Neural progenitor cell (in vitro differentiated cells): ENCODE results near the gene YTHDF1. TPM values are rescaled to one million over a fixed set of nuclear protein-coding genes. Genes with fewer than 3 reads are reported as not detected.
A peak's percentile ranks its signal among the peaks of the same experiment; 100 is the strongest.

ENCODE experiments used
- DNase-seq: peaks from one replicate; pipeline ENCODE4 v3.0.0-alpha.2; 2016; ENCODE audit warnings: low spot score
- H2AFZ ChIP-seq: fragments of 200-600 bp; sonication (generic); replicated peaks from 2 replicates; pipeline ENCODE4 v1.6.1; 2016; ENCODE audit warnings: antibody characterized with exemption
- H3F3A ChIP-seq: fragments of 200-600 bp; sonication (generic); 2 replicates; pipeline ENCODE4 v1.6.1; 2016; ENCODE audit warnings: antibody characterized with exemption, low read depth
- H3K27ac ChIP-seq: fragments of 200-600 bp; sonication (generic); 2 replicates; pipeline ENCODE4 v1.5.1; 2016; ENCODE audit warnings: mild to moderate bottlenecking
- H3K27me3 ChIP-seq: fragments of 200-600 bp; sonication (generic); 2 replicates; pipeline ENCODE4 v1.6.1; 2016; ENCODE audit warnings: mild to moderate bottlenecking, moderate library complexity
- H3K36me3 ChIP-seq: fragments of 200-600 bp; sonication (generic); 2 replicates; pipeline ENCODE4 v1.5.1; 2016
- H3K4me1 ChIP-seq: fragments of 200-600 bp; sonication (generic); 2 replicates; pipeline ENCODE4 v1.6.1; 2016; ENCODE audit warnings: mixed run types
- H3K4me2 ChIP-seq: fragments of 200-600 bp; sonication (generic); 2 replicates; pipeline ENCODE4 v1.6.1; 2016
- H3K4me3 ChIP-seq: fragments of 200-600 bp; sonication (generic); 2 replicates; pipeline ENCODE4 v1.5.1; 2016
- H3K79me2 ChIP-seq: fragments of 200-600 bp; sonication (generic); 2 replicates; pipeline ENCODE4 v1.6.1; 2016; ENCODE audit warnings: low read depth
- H3K9ac ChIP-seq: fragments of 200-600 bp; sonication (generic); 2 replicates; pipeline ENCODE4 v1.6.1; 2016
- H3K9me3 ChIP-seq: fragments of 200-600 bp; sonication (generic); 2 replicates; pipeline ENCODE4 v1.5.1; 2016; ENCODE audit warnings: low read depth
- H4K20me1 ChIP-seq: fragments of 200-600 bp; sonication (generic); 2 replicates; pipeline ENCODE4 v1.6.1; 2016; ENCODE audit warnings: low read depth
- H3K27ac Mint-ChIP-seq: 3 replicates; pipeline ENCODE4 v1.8.0; 2021; ENCODE audit warnings: mixed read lengths
- H3K27me3 Mint-ChIP-seq: 2 replicates; pipeline ENCODE4 v1.8.0; 2022; ENCODE audit warnings: low read depth, mild to moderate bottlenecking, inconsistent platforms, moderate library complexity, mixed read lengths; ENCODE audit not compliant: insufficient read depth
- H3K36me3 Mint-ChIP-seq: 3 replicates; pipeline ENCODE4 v1.8.0; 2021; ENCODE audit warnings: mixed read lengths
- H3K4me1 Mint-ChIP-seq: 3 replicates; pipeline ENCODE4 v1.8.0; 2021; ENCODE audit warnings: mixed read lengths
- H3K4me3 Mint-ChIP-seq: 3 replicates; pipeline ENCODE4 v1.8.0; 2021; ENCODE audit warnings: mild to moderate bottlenecking, moderate library complexity, mixed read lengths
- H3K9me3 Mint-ChIP-seq: 3 replicates; pipeline ENCODE4 v1.8.0; 2020; ENCODE audit warnings: mixed read lengths
- EZH2 ChIP-seq: fragments of 200-600 bp; sonication (generic); IDR thresholded peaks from 2 replicates; pipeline ENCODE4 v1.6.1; 2017; ENCODE audit warnings: antibody characterized with exemption, mild to moderate bottlenecking, moderate library complexity
- EZH2phosphoT487 ChIP-seq: fragments of 200-600 bp; sonication (generic); IDR thresholded peaks from 2 replicates; pipeline ENCODE4 v1.6.1; 2017; ENCODE audit warnings: antibody characterized with exemption
- total RNA-seq: library from RNA; depleted of rRNA; stranded (reverse); fragments of >200 nt; gene quantifications from 2 replicates; pipeline ENCODE4 v1.2.3, GENCODE V29; 2015; ENCODE audit warnings: low replicate concordance
- TF ChIP-seq, protein P1 (sequence below): fragments of 200-600 bp; sonication (generic); IDR thresholded peaks from 2 replicates; pipeline ENCODE4 v1.5.1; 2017; ENCODE audit warnings: antibody characterized with exemption, mild to moderate bottlenecking

The YTHDF1 gene
- total RNA-seq, 1 donor from 2014 or later, result 28.1 TPM

DNA sequence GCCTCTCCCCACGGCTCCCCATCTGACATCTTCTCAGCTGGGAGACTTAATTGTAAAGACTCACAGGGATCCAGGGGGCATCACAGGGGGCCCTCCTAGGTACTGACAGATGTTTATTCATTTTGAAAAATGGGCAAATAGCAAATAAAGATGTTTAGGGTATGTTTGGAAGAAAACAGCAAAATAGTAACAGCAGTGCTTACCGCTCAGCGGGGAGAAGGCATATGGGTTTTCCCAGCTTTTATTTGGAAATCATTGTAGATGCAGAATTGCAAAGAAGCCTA lies 17.1 kb upstream of the YTHDF1 start:
- H3K4me3 Mint-ChIP-seq, result no peak overlapping the region

DNA sequence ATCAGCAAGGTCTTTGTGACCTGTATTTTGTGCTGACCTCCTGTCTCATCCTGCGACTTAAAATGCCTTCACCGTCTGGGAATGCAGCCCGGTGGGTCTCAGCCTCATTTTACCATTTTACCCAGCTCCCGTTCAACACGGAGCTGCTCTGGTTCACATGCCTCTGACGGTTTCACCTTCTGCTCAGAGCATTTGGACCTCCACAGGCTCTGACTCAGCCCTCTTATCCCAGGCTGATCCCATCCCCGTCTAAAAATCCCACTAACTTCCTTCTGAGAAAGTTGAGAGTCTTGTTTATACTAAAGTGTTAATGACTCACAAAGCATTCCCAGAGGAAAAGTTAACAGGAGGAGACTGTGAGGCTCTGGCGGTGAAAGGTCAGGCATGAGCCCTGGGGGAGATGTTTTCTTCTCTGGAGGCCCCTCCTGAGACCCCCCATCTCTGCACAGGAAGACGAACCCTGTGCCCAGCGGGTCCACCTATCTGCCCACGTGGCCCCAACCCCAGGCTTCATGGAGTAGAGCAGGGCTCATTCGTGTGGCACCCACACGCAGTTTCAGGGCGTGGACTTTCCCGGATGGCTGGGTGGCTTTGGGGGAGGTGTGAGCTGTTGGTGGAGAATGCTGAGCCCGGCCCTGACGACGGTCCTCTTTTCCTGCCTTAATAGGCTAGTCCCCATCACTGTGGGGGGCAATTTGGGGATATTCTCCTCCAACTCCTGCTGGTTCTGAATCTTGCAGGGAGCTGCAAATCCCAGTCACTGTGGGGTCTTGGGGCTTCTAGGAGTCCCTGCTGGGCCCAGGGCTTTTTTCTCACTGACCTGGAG lies 16.5 kb upstream of the YTHDF1 start:
- no peak for DNase-seq
- no peaks in the 10 kb centered on the region for H3K36me3 Mint-ChIP-seq
- no peak overlapping the region for H3K9ac ChIP-seq
- no peaks in the 10 kb centered on the region for H3K9me3 ChIP-seq
- no peak overlapping the region for H3K27ac ChIP-seq
- no peak overlapping the region for H3K27ac Mint-ChIP-seq
- peak overlapping the region; percentile 33 for H3K4me3 Mint-ChIP-seq
- H3K4me1 Mint-ChIP-seq, result peaks cover 57% of the 10 kb centered on the region
- H4K20me1 ChIP-seq, result no peaks in the 10 kb centered on the region
- no peak overlapping the region for H2AFZ ChIP-seq
- H3K79me2 ChIP-seq, result no peaks in the 10 kb centered on the region
- no peak for TF ChIP-seq EZH2
- no peak for TF ChIP-seq EZH2phosphoT487
- TF ChIP-seq, protein P1, sequence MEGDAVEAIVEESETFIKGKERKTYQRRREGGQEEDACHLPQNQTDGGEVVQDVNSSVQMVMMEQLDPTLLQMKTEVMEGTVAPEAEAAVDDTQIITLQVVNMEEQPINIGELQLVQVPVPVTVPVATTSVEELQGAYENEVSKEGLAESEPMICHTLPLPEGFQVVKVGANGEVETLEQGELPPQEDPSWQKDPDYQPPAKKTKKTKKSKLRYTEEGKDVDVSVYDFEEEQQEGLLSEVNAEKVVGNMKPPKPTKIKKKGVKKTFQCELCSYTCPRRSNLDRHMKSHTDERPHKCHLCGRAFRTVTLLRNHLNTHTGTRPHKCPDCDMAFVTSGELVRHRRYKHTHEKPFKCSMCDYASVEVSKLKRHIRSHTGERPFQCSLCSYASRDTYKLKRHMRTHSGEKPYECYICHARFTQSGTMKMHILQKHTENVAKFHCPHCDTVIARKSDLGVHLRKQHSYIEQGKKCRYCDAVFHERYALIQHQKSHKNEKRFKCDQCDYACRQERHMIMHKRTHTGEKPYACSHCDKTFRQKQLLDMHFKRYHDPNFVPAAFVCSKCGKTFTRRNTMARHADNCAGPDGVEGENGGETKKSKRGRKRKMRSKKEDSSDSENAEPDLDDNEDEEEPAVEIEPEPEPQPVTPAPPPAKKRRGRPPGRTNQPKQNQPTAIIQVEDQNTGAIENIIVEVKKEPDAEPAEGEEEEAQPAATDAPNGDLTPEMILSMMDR, result no peak
- no peaks in the 10 kb centered on the region for H3K9me3 Mint-ChIP-seq
- H3K27me3 Mint-ChIP-seq, result peaks cover 9% of the 10 kb centered on the region
- no peaks in the 10 kb centered on the region for H3K27me3 ChIP-seq
- H3K36me3 ChIP-seq, result no peaks in the 10 kb centered on the region
- H3F3A ChIP-seq, result peaks cover 30% of the 10 kb centered on the region
- no peak overlapping the region for H3K4me2 ChIP-seq
- no peak overlapping the region for H3K4me3 ChIP-seq
- H3K4me1 ChIP-seq, result peaks cover 34% of the 10 kb centered on the region

More for the DNA sequence above, 17.1 kb upstream of the YTHDF1 start:
- no peak overlapping the region for H3K27ac ChIP-seq
- H2AFZ ChIP-seq, result no peak overlapping the region
- DNase-seq, result no peak
- no peaks in the 10 kb centered on the region for H3K9me3 ChIP-seq
- no peak overlapping the region for H3K4me3 ChIP-seq
- no peaks in the 10 kb centered on the region for H3K36me3 Mint-ChIP-seq
- no peak overlapping the region for H3K9ac ChIP-seq
- H3F3A ChIP-seq, result peaks cover 30% of the 10 kb centered on the region
- peaks cover 56% of the 10 kb centered on the region for H3K4me1 Mint-ChIP-seq
- H3K9me3 Mint-ChIP-seq, result no peaks in the 10 kb centered on the region
- peaks cover 9% of the 10 kb centered on the region for H3K27me3 Mint-ChIP-seq
- H3K36me3 ChIP-seq, result no peaks in the 10 kb centered on the region
- no peaks in the 10 kb centered on the region for H3K79me2 ChIP-seq
- no peak overlapping the region for H3K4me2 ChIP-seq
- no peaks in the 10 kb centered on the region for H4K20me1 ChIP-seq
- H3K27ac Mint-ChIP-seq, result no peak overlapping the region
- TF ChIP-seq, protein P1, result no peak
- TF ChIP-seq EZH2phosphoT487, result no peak
- no peak for TF ChIP-seq EZH2
- no peaks in the 10 kb centered on the region for H3K27me3 ChIP-seq
- peaks cover 34% of the 10 kb centered on the region for H3K4me1 ChIP-seq

DNA sequence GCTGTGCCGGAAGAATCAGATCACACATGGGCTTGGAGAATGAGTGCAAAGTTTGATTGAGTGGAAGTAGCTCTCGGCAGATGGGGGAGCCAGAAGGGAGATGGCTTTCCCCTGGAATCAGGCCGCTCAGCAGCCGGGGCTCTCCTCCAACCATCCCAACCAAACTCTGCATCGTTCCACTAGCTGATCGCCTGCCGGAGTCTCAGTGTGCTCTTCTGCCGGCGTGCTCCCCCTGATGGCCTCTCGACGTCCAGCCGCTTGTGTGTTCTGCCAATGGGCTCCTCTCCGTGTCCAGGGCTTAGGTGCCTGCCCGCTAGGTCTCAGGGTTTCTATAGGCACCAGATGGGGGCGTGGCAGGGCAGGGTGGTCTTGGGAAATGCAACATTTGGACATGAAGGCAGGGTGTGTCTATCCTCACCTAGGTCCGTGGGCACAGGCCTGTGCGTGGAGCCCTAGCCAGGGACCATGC lies 14.9 kb upstream of the YTHDF1 start:
- Histone ChIP-seq H3K4me3 (no peak overlapping the region), H3K27me3 (no peaks in the 10 kb centered on the region), H3K4me1 (peaks cover 31% of the 10 kb centered on the region), H3K9me3 (no peaks in the 10 kb centered on the region), H3K4me2 (peak overlapping the region; percentile 57), H3K27ac (no peak overlapping the region), H4K20me1 (no peaks in the 10 kb centered on the region), H3F3A (peaks cover 30% of the 10 kb centered on the region), H2AFZ (peak overlapping the region; percentile 84), H3K79me2 (no peaks in the 10 kb centered on the region), H3K36me3 (no peaks in the 10 kb centered on the region), H3K9ac (no peak overlapping the region)
- Mint-ChIP-seq H3K36me3 (no peaks in the 10 kb centered on the region), H3K27ac (peak overlapping the region; percentile 44), H3K4me3 (no peak overlapping the region), H3K27me3 (peaks cover 9% of the 10 kb centered on the region), H3K4me1 (peaks cover 51% of the 10 kb centered on the region), H3K9me3 (no peaks in the 10 kb centered on the region)
- DNase-seq, result peak; percentile 92
- peak; percentile 38 for TF ChIP-seq EZH2phosphoT487
- peak; percentile 31 for TF ChIP-seq EZH2
- TF ChIP-seq, protein P1, result peak; percentile 70
